Colonic mucosa (tissue), 4 donors: Measurements from ENCODE around the gene NRN1. TPM values are rescaled to one million over a fixed set of nuclear protein-coding genes. Genes with fewer than 3 reads are reported as not detected.
"Not testable (repeated sequence)": the region's sequence is repeated elsewhere in the genome, so short reads cannot be mapped to it uniquely, and the experiment has no call there.

Experiments used
- DNase-seq: peaks from one replicate; pipeline ENCODE4 v3.0.0-alpha.2; 2020
- H3K27ac ChIP-seq: fragments of 200-600 bp; one replicate; pipeline ENCODE4 v1.8.0; 2021
- H3K27me3 ChIP-seq: fragments of 200-600 bp; one replicate; pipeline ENCODE4 v1.8.0; 2021
- H3K36me3 ChIP-seq: fragments of 200-600 bp; one replicate; pipeline ENCODE4 v1.8.0; 2021
- H3K4me1 ChIP-seq: fragments of 200-600 bp; one replicate; pipeline ENCODE4 v1.8.0; 2021; ENCODE audit warnings: mild to moderate bottlenecking
- H3K4me3 ChIP-seq: fragments of 200-600 bp; one replicate; pipeline ENCODE4 v1.8.0; 2021
- H3K9ac ChIP-seq, 2 donors: one replicate each; pipeline ENCODE4 v1.7.0; 2013; ENCODE audit warnings: control low read depth in 2 of 2, low read depth in 2 of 2, low read length in 2 of 2
- H3K9me3 ChIP-seq: fragments of 200-600 bp; one replicate; pipeline ENCODE4 v1.8.0; 2021
- intact Hi-C: fragments of 100-400 bp; cut with DNase I; formaldehyde crosslinking; loops from one replicate; pipeline ENCODE4 v1.14.1; 2022
- total RNA-seq, 2 donors: library from RNA; stranded (reverse); fragmentation: NEBNext Ultra II Directional in 1 of 2; extraction: Animal tissue kit (Norgen Biotek cat#: 25700) in 1 of 2; gene quantifications; one replicate each; pipeline ENCODE4 v1.2.1, GENCODE V29; 2021
- TF ChIP-seq, protein P1 (sequence below): fragments of 200-600 bp; IDR thresholded peaks from one replicate; pipeline ENCODE4 v1.8.0; 2022; ENCODE audit warnings: antibody characterized with exemption, mild to moderate bottlenecking
- donor health status: healthy.
- donor health status: DM: no; HTN: no; CAD: no.
- donor health status: DM: no; HTN: no; CAD: no.

Gene NRN1
- total RNA-seq, 2 donors from 2014 or later, result 1.6 to 4.5 TPM

DNA sequence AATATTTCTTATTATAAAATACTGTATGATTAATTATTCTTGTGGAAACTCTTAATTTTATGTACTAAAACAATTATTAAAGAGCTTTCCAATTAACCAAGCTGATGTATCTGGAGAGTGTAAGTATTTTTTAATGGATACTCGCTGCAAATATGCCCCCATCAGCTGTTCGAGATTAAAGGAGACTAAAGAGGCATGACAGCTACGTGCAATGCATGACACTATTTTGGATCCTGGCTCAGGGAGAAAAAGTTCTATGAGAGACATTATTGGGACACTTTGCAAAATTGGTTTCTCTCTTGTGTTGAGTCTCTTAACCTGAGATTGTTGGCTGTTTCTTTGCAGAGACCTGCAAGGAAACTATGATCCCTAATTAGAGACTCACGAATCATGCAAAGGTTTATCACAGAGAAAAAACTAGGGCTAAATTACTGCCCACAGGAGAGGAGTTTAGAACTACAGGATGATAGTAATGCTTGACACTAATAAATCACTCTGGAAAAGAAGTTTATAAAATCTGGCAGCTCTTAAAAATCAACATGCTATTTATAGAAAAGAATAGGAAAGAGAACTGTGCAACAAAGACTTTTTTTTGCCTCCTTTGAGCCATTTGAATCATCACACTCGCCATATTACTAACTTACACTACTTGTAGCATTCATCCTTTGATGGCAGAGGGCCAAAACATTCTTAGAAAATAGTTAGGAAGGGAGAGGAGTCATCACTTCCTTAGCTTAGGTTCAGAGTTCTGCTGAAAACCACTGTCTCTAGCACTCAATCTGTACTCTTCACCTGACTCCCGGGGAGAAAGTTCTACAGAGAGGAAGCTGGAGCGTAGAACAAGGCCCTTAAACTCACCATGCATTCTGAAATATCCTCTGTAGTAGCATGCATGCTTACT, 25.3 kb downstream of the NRN1 start:
- no peak overlapping the region for H3K4me3 ChIP-seq
- H3K9ac ChIP-seq, result no peak overlapping the region
- no peaks in the 10 kb centered on the region for H3K36me3 ChIP-seq
- no peak for DNase-seq
- H3K4me1 ChIP-seq, result no peaks in the 10 kb centered on the region
- TF ChIP-seq, protein P1, sequence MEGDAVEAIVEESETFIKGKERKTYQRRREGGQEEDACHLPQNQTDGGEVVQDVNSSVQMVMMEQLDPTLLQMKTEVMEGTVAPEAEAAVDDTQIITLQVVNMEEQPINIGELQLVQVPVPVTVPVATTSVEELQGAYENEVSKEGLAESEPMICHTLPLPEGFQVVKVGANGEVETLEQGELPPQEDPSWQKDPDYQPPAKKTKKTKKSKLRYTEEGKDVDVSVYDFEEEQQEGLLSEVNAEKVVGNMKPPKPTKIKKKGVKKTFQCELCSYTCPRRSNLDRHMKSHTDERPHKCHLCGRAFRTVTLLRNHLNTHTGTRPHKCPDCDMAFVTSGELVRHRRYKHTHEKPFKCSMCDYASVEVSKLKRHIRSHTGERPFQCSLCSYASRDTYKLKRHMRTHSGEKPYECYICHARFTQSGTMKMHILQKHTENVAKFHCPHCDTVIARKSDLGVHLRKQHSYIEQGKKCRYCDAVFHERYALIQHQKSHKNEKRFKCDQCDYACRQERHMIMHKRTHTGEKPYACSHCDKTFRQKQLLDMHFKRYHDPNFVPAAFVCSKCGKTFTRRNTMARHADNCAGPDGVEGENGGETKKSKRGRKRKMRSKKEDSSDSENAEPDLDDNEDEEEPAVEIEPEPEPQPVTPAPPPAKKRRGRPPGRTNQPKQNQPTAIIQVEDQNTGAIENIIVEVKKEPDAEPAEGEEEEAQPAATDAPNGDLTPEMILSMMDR, result no peak
- intact Hi-C loops, result no loop called here
- no peak overlapping the region for H3K27ac ChIP-seq
- no peaks in the 10 kb centered on the region for H3K9me3 ChIP-seq
- H3K27me3 ChIP-seq, result no peaks in the 10 kb centered on the region

DNA sequence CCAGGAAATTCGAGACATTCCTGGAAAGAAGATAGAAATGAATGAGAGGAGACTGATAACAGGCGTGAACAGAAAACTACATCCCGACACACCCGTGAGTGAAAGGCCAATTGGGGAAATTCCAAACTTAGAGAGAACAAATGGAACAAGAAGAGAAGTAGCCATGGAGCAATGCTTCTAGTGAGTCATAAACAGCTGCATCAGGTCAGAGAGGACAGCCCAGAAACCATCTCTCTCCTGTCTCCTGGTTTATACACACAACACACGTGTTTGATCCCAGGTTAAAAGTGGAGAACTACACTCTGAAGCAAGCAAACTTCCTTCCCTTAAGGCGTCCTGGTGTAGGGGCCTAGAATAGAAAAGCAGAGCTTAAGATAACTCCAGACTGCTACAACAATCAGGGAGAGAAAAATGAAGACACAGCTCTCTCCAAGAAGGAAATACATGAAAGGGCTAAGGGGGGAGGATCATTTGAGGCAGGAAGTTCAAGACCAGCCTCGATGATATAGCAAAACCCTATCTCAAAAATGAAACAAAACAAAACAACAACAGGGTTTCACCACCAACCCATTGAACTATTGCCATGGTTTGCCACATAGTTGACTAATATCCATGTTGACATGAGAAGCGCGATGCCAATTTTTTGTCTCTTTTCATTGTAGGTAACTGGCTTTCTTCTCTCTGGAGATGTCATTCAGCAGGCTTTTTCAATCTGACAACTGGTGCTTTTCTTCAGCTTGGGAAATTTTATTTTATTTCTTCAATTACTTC, 26.9 kb downstream of the NRN1 start:
- TF ChIP-seq, protein P1, result no peak
- Histone ChIP-seq H3K4me1 (no peaks in the 10 kb centered on the region), H3K9me3 (no peaks in the 10 kb centered on the region), H3K9ac (no peak overlapping the region), H3K4me3 (no peak overlapping the region), H3K36me3 (no peaks in the 10 kb centered on the region), H3K27ac (no peak overlapping the region), H3K27me3 (no peaks in the 10 kb centered on the region)
- intact Hi-C loops, result no loop called here
- DNase-seq, result no peak

DNA sequence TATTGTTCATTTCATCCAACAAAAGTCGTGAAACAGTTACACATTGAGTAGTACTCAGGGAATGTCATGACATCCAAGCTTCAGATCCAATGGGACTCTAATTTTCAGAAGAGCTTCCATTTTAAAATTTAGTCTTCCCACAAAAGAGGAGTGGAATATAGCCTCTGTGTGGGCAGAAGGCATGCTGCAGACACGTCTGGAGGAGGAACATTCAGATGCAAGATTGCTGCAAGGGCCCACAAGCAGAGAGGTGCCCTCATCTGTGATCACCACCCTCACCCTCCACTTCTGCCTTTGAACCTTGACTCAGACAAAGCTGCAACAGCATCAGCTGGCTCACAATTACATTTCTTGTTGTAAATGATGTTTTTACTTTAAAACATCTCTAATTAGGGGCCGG, 29.9 kb downstream of the NRN1 start:
- Histone ChIP-seq H3K9me3 (no peaks in the 10 kb centered on the region), H3K4me1 (no peaks in the 10 kb centered on the region), H3K27me3 (no peaks in the 10 kb centered on the region), H3K36me3 (no peaks in the 10 kb centered on the region), H3K27ac (no peak overlapping the region), H3K4me3 (no peak overlapping the region), H3K9ac (no peak overlapping the region)
- TF ChIP-seq, protein P1, result no peak
- intact Hi-C loops, result no loop called here
- no peak for DNase-seq

DNA sequence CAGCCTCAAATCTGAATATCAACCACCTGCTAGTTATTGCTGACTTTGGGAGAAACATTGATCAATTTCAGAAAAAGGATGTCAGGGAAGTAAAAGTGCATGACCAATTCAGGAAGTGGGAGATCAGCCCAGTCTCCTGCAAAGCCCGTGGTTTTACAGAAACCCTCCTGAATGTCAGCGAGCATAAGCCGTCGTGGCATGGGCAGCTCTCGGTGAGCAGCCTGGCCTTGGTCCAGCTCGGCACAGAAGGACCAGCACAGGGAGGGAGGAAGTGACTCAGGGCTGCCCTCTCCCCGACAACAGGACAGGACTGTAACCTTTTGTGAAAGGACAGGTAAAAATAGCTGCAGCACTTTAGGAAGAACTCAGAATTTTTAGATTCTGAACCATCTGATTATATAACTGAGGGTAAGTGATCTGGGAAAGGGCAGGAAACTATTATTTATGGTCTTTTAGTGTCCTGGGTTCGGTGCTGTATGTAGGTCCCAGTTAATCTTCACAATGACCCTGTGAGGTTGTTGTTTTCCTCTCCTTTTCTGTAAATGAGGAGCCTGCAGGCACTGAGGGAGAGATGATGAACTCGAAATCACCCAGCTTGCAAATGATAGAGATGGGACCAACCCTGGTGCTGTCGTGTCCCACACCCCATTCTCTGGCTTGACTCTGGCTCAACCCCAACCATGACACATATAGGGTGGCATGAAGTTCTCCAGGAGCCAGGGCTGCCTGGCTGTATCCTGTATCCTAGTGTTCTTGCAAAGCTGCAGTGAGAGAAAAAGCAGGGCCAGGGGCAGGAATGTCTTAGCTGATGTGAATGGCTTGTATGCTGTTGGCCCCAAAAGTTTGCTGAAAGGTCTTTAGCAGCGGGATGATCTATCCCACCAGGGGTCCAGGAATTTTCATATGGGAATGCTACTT, 37.6 kb downstream of the NRN1 start:
- no peak for DNase-seq
- no peak overlapping the region for H3K9ac ChIP-seq
- no peaks in the 10 kb centered on the region for H3K9me3 ChIP-seq
- intact Hi-C loops, result no loop called here
- TF ChIP-seq, protein P1, result no peak
- H3K4me3 ChIP-seq, result no peak overlapping the region
- no peaks in the 10 kb centered on the region for H3K4me1 ChIP-seq
- no peak overlapping the region for H3K27ac ChIP-seq
- no peaks in the 10 kb centered on the region for H3K27me3 ChIP-seq
- no peaks in the 10 kb centered on the region for H3K36me3 ChIP-seq

DNA sequence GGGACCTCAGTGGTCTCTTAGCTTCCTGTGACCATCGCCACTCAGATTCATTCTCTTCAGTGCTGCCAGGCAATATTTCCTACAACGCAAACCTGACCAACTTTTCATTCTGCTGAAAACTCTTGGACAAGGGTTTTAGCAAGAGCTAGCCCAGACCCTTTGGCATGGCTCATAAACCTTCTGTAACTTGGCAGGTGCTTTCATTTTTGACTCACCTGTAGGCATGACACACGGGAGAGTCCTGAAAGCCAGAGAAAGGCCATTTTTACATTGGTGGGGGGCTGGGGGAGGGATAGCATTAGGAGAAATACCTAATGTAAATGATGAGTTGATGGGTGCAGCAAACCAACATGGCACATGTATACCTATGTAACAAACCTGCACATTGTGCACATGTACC, 38.7 kb downstream of the NRN1 start:
- H3K4me1 ChIP-seq, H3K4me3 ChIP-seq, DNase-seq, H3K27ac ChIP-seq, H3K9me3 ChIP-seq, H3K9ac ChIP-seq, H3K36me3 ChIP-seq, H3K27me3 ChIP-seq, intact Hi-C loops: not testable (repeated sequence)
